ENCODE results near the gene PTPRD. TPM values are rescaled to one million over a fixed set of nuclear protein-coding genes. Genes with fewer than 3 reads are reported as not detected.

PTPRD gene
- polyA plus RNA-seq, 1 experiment: 0.39 TPM

DNA sequence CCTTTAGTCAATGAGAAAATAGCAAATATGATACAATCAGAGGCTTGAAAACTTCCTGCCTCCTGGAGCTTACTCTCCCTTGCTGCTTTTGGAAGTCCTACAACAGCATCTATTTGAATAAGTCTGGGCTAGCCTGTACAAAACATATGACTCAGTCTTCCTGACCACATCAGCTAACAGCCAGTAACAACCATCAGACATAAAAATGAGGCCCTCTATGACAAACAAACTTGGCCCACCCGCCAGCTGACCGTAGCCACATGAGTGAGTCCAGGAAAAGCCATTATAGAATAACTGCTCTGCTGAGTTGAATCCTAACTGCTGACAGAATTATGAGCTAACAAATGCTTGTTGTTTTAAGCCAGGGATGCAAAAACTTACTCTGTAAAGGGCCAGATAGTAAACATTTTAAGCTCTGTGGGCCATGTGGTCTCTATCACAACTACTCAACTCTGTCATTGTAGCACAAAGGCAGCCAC, 347.6 kb downstream of the PTPRD start:
- POLR2A ChIA-PET: no interaction called here
- DNase-seq (ENCODE audit: low read depth): peak; percentile 0
- CTCF ChIA-PET: interaction anchor here (1.4 kb wide), 1 partner anchor 9 kb away, joined by 3 read pairs; no protein-coding TSS in a partner anchor
- no peak overlapping the region for H3K4me3 ChIP-seq (ENCODE audit: low read depth, low read length)
- H3K27me3 ChIP-seq (ENCODE audit: control insufficient read depth, insufficient read depth, low read length): no peaks in the 10 kb centered on the region
- TF ChIP-seq, protein P1, sequence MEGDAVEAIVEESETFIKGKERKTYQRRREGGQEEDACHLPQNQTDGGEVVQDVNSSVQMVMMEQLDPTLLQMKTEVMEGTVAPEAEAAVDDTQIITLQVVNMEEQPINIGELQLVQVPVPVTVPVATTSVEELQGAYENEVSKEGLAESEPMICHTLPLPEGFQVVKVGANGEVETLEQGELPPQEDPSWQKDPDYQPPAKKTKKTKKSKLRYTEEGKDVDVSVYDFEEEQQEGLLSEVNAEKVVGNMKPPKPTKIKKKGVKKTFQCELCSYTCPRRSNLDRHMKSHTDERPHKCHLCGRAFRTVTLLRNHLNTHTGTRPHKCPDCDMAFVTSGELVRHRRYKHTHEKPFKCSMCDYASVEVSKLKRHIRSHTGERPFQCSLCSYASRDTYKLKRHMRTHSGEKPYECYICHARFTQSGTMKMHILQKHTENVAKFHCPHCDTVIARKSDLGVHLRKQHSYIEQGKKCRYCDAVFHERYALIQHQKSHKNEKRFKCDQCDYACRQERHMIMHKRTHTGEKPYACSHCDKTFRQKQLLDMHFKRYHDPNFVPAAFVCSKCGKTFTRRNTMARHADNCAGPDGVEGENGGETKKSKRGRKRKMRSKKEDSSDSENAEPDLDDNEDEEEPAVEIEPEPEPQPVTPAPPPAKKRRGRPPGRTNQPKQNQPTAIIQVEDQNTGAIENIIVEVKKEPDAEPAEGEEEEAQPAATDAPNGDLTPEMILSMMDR (IDR thresholded peaks at IDR 0.05; ENCODE audit: insufficient read depth, low read depth, low read length): no peak
- no peaks in the 10 kb centered on the region for H3K36me3 ChIP-seq (ENCODE audit: control insufficient read depth, insufficient read depth, low read length)

DNA sequence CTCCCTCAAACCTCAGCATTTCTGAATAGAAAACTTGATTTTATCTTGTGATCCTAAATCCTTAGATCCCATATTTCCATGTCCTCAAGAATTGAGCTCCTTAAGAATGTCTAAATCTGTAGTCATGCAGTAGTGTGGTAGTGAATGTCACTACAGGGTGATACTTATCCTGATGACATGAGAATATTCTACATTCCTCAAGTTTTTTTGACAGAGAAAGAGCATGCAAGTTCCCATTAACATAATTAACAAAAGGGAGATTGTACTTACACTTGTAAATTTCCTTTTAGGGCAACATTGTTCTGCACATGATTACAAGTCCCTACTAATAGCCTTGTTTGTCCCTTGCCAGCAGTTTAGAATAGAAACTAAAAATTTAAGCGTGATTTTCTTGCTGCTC, 352.3 kb downstream of the PTPRD start:
- Histone ChIP-seq H3K27me3 (ENCODE audit: control insufficient read depth, insufficient read depth, low read length) (no peaks in the 10 kb centered on the region), H3K4me3 (ENCODE audit: low read depth, low read length) (no peak overlapping the region), H3K36me3 (ENCODE audit: control insufficient read depth, insufficient read depth, low read length) (no peaks in the 10 kb centered on the region)
- ChIA-PET CTCF (no interaction called here), POLR2A (no interaction called here)
- no peak for DNase-seq (ENCODE audit: low read depth)
- TF ChIP-seq, protein P1 (IDR thresholded peaks at IDR 0.05; ENCODE audit: insufficient read depth, low read depth, low read length): no peak

DNA sequence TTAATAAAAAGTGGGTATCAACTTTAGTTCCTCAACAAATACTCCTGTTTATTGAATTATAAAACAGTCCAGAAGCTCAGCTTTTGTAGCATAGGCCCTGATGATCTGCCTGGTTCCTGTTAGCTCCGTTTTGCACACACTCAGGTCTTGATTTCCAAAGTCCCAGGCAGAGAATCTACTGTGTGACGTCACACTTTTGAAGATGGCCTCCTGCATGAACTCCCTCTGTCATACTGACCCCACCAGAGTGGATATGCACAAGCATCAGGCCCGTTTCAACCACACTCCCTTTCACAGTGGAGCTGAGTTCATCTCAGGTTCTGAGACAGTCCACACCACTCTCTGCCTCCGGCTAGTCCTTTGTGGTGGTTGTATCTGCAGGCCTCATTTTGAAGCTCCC, 353.1 kb downstream of the PTPRD start:
- no peaks in the 10 kb centered on the region for H3K36me3 ChIP-seq (ENCODE audit: control insufficient read depth, insufficient read depth, low read length)
- H3K27me3 ChIP-seq (ENCODE audit: control insufficient read depth, insufficient read depth, low read length): no peaks in the 10 kb centered on the region
- TF ChIP-seq, protein P1 (IDR thresholded peaks at IDR 0.05; ENCODE audit: insufficient read depth, low read depth, low read length): no peak
- H3K4me3 ChIP-seq (ENCODE audit: low read depth, low read length): no peak overlapping the region
- ChIA-PET POLR2A (no interaction called here), CTCF (no interaction called here)
- DNase-seq (ENCODE audit: low read depth): no peak

DNA sequence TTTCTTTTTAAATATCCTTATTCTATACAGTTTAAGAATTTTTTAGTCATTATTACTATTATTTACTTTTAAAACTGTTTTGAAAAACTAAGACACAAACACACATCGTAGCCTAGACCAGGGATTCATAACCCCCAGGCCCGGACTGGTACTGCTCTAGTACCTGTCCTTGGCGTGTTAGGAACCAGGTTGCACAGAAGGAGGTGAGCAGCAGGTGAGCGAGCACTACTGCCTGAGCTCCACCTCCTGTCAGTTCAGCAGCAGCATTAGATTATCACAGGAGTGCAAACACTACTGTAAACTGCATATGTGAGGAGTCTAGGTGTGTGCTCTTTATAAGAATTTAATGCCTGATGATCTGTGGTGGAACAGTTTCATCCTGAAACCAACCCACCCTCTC, 357.0 kb downstream of the PTPRD start:
- TF ChIP-seq, protein P1 (IDR thresholded peaks at IDR 0.05; ENCODE audit: insufficient read depth, low read depth, low read length): no peak
- ChIA-PET POLR2A (no interaction called here), CTCF (no interaction called here)
- no peaks in the 10 kb centered on the region for H3K27me3 ChIP-seq (ENCODE audit: control insufficient read depth, insufficient read depth, low read length)
- no peak for DNase-seq (ENCODE audit: low read depth)
- no peak overlapping the region for H3K4me3 ChIP-seq (ENCODE audit: low read depth, low read length)
- H3K36me3 ChIP-seq (ENCODE audit: control insufficient read depth, insufficient read depth, low read length): no peaks in the 10 kb centered on the region

DNA sequence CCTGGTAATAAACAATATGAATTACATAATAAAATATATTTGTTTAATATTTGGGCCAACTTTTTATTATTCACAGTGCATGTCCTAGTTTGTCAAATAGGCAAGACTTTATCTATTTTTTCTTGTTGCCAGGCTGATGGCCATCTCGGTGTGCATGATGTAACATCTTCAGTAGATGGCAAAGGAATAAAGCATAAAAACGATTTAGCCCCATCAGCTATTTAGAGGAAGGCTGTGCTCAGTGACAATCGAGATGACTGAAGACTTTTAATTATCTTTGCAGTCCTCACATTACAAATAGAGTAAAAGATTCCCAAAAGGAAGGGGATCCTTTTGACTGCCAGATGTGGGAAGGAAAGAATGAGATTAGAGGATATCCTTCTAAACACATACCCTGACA, 358.5 kb downstream of the PTPRD start:
- CTCF ChIA-PET: no interaction called here
- Histone ChIP-seq H3K4me3 (ENCODE audit: low read depth, low read length) (no peak overlapping the region), H3K27me3 (ENCODE audit: control insufficient read depth, insufficient read depth, low read length) (no peaks in the 10 kb centered on the region), H3K36me3 (ENCODE audit: control insufficient read depth, insufficient read depth, low read length) (no peaks in the 10 kb centered on the region)
- TF ChIP-seq, protein P1 (IDR thresholded peaks at IDR 0.05; ENCODE audit: insufficient read depth, low read depth, low read length): no peak
- POLR2A ChIA-PET: no interaction called here
- DNase-seq (ENCODE audit: low read depth): no peak
